ENCODE data around the gene RHBDL1.

Gene RHBDL1

DNA sequence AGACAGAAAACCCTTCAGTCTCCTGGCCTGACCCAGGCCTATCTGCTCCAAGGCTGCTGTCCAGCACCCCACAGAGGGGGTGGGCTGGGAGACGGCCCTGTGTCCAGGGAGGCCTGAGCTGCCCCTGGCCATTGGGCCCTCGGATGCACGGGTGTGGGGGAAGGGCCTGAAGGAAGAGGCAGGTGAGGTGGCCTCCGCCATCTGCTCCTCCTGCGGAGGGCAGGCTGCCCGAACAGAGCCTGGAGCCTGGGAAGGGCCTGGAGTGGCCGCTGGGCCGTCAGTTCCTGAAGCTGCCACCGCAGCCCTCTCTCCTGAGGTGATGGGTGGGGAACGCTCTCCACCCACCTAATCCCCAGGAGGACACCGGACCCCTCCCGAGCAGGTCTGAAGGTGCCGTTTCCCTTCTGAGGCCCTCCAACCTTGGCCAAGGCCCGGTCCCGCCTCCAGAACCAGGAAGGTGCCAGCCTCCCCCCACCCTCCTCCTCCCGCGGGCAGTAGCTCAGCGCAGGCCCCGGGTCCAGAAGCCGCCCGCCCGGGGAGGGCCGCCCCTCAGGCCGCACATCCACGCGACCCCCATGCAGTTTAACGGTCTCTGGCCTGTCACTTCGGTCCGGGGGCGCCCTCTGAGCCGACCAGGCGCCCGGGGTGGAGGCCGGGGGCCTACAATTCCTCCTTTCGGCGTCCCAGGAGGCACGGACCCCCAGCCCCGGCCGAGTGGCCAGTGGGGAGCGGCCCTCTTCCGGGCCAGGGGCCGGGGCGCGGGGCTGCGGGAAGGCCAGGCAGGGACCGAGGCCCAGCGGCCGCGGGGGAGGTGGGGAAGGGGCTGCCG, 29.3 kb downstream of the RHBDL1 start:
- Histone ChIP-seq H2AFZ (peak overlapping the region; percentile 17), H3K4me2 (ENCODE audit: low read length) (no peak overlapping the region), H3K4me1 (peaks cover 1% of the 10 kb centered on the region), H3K27me3 (ENCODE audit: control insufficient read depth, insufficient read depth, low read length) (peaks cover 13% of the 10 kb centered on the region), H3K4me3 (ENCODE audit: low read depth, low read length) (no peak overlapping the region), H3K9ac (no peak overlapping the region), H3K27ac (peak overlapping the region; percentile 47), H3K79me2 (peaks cover 28% of the 10 kb centered on the region), H3K9me3 (ENCODE audit: control insufficient read depth, low read length) (no peaks in the 10 kb centered on the region), H3K36me3 (ENCODE audit: control insufficient read depth, insufficient read depth, low read length) (no peaks in the 10 kb centered on the region)
- TF ChIP-seq, protein P1, sequence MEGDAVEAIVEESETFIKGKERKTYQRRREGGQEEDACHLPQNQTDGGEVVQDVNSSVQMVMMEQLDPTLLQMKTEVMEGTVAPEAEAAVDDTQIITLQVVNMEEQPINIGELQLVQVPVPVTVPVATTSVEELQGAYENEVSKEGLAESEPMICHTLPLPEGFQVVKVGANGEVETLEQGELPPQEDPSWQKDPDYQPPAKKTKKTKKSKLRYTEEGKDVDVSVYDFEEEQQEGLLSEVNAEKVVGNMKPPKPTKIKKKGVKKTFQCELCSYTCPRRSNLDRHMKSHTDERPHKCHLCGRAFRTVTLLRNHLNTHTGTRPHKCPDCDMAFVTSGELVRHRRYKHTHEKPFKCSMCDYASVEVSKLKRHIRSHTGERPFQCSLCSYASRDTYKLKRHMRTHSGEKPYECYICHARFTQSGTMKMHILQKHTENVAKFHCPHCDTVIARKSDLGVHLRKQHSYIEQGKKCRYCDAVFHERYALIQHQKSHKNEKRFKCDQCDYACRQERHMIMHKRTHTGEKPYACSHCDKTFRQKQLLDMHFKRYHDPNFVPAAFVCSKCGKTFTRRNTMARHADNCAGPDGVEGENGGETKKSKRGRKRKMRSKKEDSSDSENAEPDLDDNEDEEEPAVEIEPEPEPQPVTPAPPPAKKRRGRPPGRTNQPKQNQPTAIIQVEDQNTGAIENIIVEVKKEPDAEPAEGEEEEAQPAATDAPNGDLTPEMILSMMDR (IDR thresholded peaks at IDR 0.05), result no peak

DNA sequence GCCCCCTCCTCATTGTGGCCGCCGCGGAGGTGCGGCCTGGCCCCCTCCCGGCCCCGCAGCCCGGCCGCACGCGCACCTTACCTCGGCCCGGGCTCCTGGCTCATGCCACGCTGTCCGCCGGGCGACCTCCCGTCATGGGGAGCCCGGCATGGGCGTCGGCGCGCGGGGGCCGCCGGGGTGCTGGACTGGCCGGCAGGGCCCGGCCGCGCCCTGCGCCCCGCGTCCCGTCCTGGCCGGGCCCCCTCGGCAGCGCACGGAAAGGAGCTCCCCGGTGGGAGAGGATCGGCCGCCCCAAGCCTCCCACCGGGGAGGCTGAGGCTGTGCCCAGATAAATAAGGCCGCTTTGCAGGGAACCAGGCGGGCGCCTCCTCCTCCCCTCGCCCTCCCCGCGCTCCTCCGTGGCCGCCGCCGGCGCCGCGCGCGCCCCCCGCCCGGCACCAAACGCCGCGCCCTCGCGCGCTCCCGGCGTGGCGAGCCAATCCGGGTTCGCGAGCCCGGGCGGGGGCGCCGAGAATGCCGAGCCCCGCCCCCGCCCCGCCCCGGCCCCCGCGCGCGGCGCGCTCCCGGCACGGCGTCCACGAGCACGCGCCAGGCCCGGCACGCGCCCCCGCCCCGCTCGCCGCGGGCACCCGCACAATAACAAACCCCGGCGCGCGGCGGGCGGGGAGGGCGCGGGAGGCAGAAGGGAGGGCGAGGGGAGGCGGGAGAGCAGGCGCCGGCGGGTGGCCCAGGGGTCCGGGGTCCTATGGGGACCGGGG, 30.1 kb downstream of the RHBDL1 start, which contains the start of gene FBXL16:
FBXL16 (minus strand) TSS at position 371 of the 758 bp plus-strand sequence. CDS start 8,396 bp downstream, outside the sequence.
- Histone ChIP-seq H3K36me3 (ENCODE audit: control insufficient read depth, insufficient read depth, low read length) (no peaks in the 10 kb centered on the region), H3K9ac (no peak within 1 kb of the TSS), H3K27ac (peak within 1 kb of the TSS; percentile 47), H3K79me2 (peaks cover 28% of the 10 kb centered on the region), H3K4me2 (ENCODE audit: low read length) (no peak within 1 kb of the TSS), H3K4me3 (ENCODE audit: low read depth, low read length) (no peak within 1 kb of the TSS), H2AFZ (peak within 1 kb of the TSS; percentile 60), H3K4me1 (peaks cover 5% of the 10 kb centered on the region), H3K9me3 (ENCODE audit: control insufficient read depth, low read length) (no peaks in the 10 kb centered on the region), H3K27me3 (ENCODE audit: control insufficient read depth, insufficient read depth, low read length) (peaks cover 13% of the 10 kb centered on the region)
- TF ChIP-seq, protein P1 (IDR thresholded peaks at IDR 0.05), result no peak

DNA sequence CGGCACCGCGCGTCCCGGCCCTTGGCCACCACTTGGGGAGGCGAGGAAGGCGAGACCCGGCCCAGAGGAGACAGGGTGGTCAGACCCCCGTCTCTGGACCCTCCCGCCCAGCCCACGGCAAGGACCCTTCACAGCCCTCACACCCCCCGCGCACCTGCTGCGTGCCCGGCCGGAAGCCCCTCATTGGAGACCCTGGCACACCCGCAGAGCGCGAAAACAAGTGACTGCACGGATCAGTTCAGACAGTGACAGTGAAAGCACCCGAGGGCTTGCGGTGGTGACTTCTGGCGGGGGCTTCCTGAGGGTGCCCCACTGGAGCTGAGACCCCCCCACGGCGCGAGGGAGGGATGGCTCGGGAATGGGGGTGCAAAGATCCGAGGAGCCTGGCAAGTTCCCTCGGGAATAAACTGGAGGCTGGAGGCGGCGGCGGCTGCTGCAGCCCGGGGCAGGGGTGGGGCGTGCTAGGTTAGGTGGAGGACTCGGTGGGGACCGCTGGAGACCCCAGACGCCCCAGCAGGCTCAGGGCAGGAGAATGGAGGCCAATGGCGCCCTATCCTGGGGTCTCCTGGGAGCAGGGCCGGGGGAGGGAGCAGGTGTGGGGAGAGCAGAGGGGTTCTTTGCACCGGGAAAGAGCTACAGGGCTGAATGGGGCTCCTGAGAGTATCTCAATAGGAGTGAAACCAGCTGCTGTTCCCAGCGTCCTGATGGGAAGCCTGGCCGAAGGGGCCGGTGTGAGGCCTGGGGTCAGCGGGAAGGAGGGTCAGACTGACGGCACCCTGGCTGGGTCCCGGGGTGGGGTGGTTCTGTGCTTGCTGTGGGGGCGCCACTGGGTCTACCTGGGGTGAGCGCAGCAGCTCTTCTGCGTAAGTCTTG, 31.0 kb downstream of the RHBDL1 start:
- peaks cover 28% of the 10 kb centered on the region for H3K79me2 ChIP-seq
- H3K9ac ChIP-seq, result no peak overlapping the region
- H3K36me3 ChIP-seq (ENCODE audit: control insufficient read depth, insufficient read depth, low read length), result no peaks in the 10 kb centered on the region
- peak overlapping the region; percentile 60 for H2AFZ ChIP-seq
- H3K27ac ChIP-seq, result no peak overlapping the region
- TF ChIP-seq, protein P1 (IDR thresholded peaks at IDR 0.05), result no peak
- H3K27me3 ChIP-seq (ENCODE audit: control insufficient read depth, insufficient read depth, low read length), result peaks cover 13% of the 10 kb centered on the region
- no peak overlapping the region for H3K4me2 ChIP-seq (ENCODE audit: low read length)
- no peak overlapping the region for H3K4me3 ChIP-seq (ENCODE audit: low read depth, low read length)
- no peaks in the 10 kb centered on the region for H3K9me3 ChIP-seq (ENCODE audit: control insufficient read depth, low read length)
- H3K4me1 ChIP-seq, result peaks cover 5% of the 10 kb centered on the region

- Histone ChIP-seq H3K79me2 (peaks cover 24% of the 10 kb centered on the region), H3K4me2 (ENCODE audit: low read length) (no peak overlapping the region), H2AFZ (no peak overlapping the region), H3K9me3 (ENCODE audit: control insufficient read depth, low read length) (no peaks in the 10 kb centered on the region), H3K27me3 (ENCODE audit: control insufficient read depth, insufficient read depth, low read length) (peaks cover 7% of the 10 kb centered on the region), H3K36me3 (ENCODE audit: control insufficient read depth, insufficient read depth, low read length) (no peaks in the 10 kb centered on the region), H3K27ac (no peak overlapping the region), H3K4me3 (ENCODE audit: low read depth, low read length) (no peak overlapping the region), H3K4me1 (peaks cover 5% of the 10 kb centered on the region), H3K9ac (no peak overlapping the region)
- TF ChIP-seq, protein P1 (IDR thresholded peaks at IDR 0.05), result no peak
Measured at GRCh38 chr16:707062-707538, 31.6 kb downstream of the RHBDL1 start.
